ENCODE data around the gene PIGR.
A peak's percentile ranks its signal among the peaks of the same experiment; 100 is the strongest.

PIGR gene

GRCh38 chr1:206911064-206911663 is 35.1 kb downstream of the PIGR start:
- H3K4me3 ChIP-seq (ENCODE audit: low read depth, low read length) = no peak overlapping the region
- CTCF ChIA-PET = interaction anchor here (0.6 to 12.9 kb wide), 65 partner anchors 10 to 589 kb away, joined by 3 to 490 read pairs (median 9); partner anchors contain the start of genes DYRK3, FCAMR, FCMR and IL19
- TF ChIP-seq, protein P1, sequence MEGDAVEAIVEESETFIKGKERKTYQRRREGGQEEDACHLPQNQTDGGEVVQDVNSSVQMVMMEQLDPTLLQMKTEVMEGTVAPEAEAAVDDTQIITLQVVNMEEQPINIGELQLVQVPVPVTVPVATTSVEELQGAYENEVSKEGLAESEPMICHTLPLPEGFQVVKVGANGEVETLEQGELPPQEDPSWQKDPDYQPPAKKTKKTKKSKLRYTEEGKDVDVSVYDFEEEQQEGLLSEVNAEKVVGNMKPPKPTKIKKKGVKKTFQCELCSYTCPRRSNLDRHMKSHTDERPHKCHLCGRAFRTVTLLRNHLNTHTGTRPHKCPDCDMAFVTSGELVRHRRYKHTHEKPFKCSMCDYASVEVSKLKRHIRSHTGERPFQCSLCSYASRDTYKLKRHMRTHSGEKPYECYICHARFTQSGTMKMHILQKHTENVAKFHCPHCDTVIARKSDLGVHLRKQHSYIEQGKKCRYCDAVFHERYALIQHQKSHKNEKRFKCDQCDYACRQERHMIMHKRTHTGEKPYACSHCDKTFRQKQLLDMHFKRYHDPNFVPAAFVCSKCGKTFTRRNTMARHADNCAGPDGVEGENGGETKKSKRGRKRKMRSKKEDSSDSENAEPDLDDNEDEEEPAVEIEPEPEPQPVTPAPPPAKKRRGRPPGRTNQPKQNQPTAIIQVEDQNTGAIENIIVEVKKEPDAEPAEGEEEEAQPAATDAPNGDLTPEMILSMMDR (IDR thresholded peaks at IDR 0.05; ENCODE audit: insufficient read depth, low read length, missing control alignments) = peak; percentile 46
- DNase-seq (ENCODE audit: low read depth, low spot score) = no peak
- POLR2A ChIA-PET = no interaction called here

GRCh38 chr1:206909883-206910318 is 36.4 kb downstream of the PIGR start:
- CTCF ChIA-PET = interaction anchor here (0.6 to 7.8 kb wide), 35 partner anchors 9 to 420 kb away, joined by 3 to 99 read pairs (median 5); partner anchors contain the start of genes DYRK3, IL20 and IL24
- POLR2A ChIA-PET = no interaction called here
- peak overlapping the region; percentile 55 for H3K4me3 ChIP-seq (ENCODE audit: low read depth, low read length)
- TF ChIP-seq, protein P1 (IDR thresholded peaks at IDR 0.05; ENCODE audit: insufficient read depth, low read length, missing control alignments) = no peak
- DNase-seq (ENCODE audit: low read depth, low spot score) = no peak

DNA sequence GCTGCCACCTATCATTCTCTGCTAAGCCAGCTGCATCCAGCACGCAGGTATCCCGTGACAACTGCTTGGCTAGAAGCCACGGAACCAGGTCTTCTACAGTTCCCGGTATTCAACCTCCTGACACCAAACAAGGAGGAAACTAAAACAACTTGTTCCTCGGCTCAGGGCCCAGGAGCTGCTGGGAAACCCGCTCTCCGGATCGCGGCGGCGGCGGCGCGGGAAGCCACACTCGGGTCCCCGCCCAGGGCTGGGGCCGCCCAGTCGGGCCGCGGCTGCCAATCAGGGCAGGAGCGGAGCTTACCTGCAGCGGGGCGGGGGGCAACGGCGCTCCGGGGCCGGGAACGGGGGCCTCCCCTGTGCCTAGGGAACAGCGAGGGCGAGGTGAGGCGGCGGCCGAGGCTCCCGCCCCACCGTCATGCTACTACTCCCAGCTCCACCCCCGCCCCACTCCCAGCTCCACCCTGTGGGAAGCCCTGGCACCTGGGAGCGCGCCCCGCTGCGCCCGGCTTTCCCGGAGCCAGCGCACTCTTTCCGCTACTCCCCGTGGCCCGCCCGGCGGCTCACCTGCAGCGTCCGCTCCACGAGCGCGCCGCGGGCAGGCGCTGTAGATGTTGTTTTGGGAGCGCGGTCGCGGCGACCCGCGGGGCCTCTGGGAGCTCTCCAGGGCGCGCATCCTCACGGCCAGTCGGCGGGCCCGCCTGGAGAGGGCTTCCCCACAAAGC is 36.9 kb downstream of the PIGR start:
- ChIA-PET POLR2A (no interaction called here), CTCF (interaction anchor here (0.6 to 7.8 kb wide), 44 partner anchors 10 to 430 kb away, joined by 3 to 99 read pairs (median 5); partner anchors contain the start of genes DYRK3, EIF2D, IL20 and IL24)
- no peak for DNase-seq (ENCODE audit: low read depth, low spot score)
- TF ChIP-seq, protein P1 (IDR thresholded peaks at IDR 0.05; ENCODE audit: insufficient read depth, low read length, missing control alignments) = no peak
- peak overlapping the region; percentile 55 for H3K4me3 ChIP-seq (ENCODE audit: low read depth, low read length)

DNA sequence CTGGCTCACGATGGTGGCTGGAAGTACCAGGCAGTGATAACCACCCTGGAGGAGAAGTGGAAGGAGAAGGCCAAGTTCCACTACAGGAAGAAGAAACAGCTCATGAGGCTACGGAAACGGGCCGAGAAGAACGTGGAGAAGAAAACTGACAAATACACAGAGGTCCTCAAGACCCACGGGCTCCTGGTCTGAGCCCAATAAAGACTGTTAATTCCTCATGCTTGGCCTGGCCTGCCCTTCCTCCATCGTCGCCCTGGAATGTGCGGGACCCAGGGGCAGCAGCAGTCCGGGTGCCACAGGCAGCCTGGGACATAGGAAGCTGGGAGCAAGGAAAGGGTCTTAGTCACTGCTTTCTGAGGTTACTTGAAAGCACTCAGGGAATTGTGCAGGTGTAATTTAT is 38.2 kb downstream of the PIGR start:
- DNase-seq (ENCODE audit: low read depth, low spot score) = no peak
- ChIA-PET CTCF (interaction anchor here (0.9 to 7.8 kb wide), 21 partner anchors 9 to 296 kb away, joined by 3 to 99 read pairs (median 8); partner anchors contain the start of genes DYRK3, EIF2D, IL19 and IL20), POLR2A (no interaction called here)
- TF ChIP-seq, protein P1 (IDR thresholded peaks at IDR 0.05; ENCODE audit: insufficient read depth, low read length, missing control alignments) = no peak
- H3K4me3 ChIP-seq (ENCODE audit: low read depth, low read length) = no peak overlapping the region

- no peak for DNase-seq (ENCODE audit: low read depth, low spot score)
- POLR2A ChIA-PET = no interaction called here
- TF ChIP-seq, protein P1 (IDR thresholded peaks at IDR 0.05; ENCODE audit: insufficient read depth, low read length, missing control alignments) = peak; percentile 11
- CTCF ChIA-PET = interaction anchor here (0.7 to 7.8 kb wide), 18 partner anchors 9 to 276 kb away, joined by 3 to 99 read pairs (median 7); partner anchors contain the start of genes DYRK3, IL19 and IL24
- H3K4me3 ChIP-seq (ENCODE audit: low read depth, low read length) = no peak overlapping the region
Observed at GRCh38 chr1:206907304-206907991, 38.8 kb downstream of the PIGR start.

Data from AG04449 (cell line).